Upper lobe of right lung (tissue), 1 donor: ENCODE results near the gene BNIP3. TPM values are rescaled to one million over a fixed set of nuclear protein-coding genes. Genes with fewer than 3 reads are reported as not detected.

Source experiments
- ATAC-seq: fragments of 200-7000 bp; cut with Tn5 transposase; one replicate; pipeline ENCODE4 v1.9.1; 2020; ENCODE audit warnings: mild to moderate bottlenecking, moderate library complexity
- DNase-seq: peaks from one replicate; pipeline ENCODE4 v3.0.0-alpha.2; 2020
- H3K27ac ChIP-seq: fragments of 200-600 bp; one replicate; pipeline ENCODE4 v1.8.0; 2022
- H3K27me3 ChIP-seq: fragments of 200-600 bp; one replicate; pipeline ENCODE4 v1.8.0; 2022; ENCODE audit warnings: mild to moderate bottlenecking
- H3K36me3 ChIP-seq: fragments of 200-600 bp; one replicate; pipeline ENCODE4 v1.8.0; 2022
- H3K4me1 ChIP-seq: fragments of 200-600 bp; one replicate; pipeline ENCODE4 v1.8.0; 2022
- H3K4me3 ChIP-seq: fragments of 200-600 bp; one replicate; pipeline ENCODE4 v1.8.0; 2022; ENCODE audit warnings: mild to moderate bottlenecking
- H3K9me3 ChIP-seq: fragments of 200-600 bp; one replicate; pipeline ENCODE4 v1.8.0; 2022
- CTCF ChIP-seq: fragments of 200-600 bp; IDR thresholded peaks from one replicate; pipeline ENCODE4 v1.8.0; 2022; ENCODE audit warnings: antibody characterized with exemption
- intact Hi-C: fragments of 100-400 bp; cut with DNase I; formaldehyde crosslinking; loops from one replicate; pipeline ENCODE4 v1.11.0; 2022
- total RNA-seq: library from RNA; stranded (reverse); fragmentation: NEBNext Ultra II Directional; extraction: Animal tissue kit (Norgen Biotek cat#: 25700); gene quantifications from one replicate; pipeline ENCODE4 v1.2.1, GENCODE V29; 2021
- donor health status: DM: no; HTN: yes; CAD: no; lungs with severe emphysema.

The BNIP3 gene
- total RNA-seq, 1 donor from 2014 or later: 38.2 TPM

GRCh38 chr10:132001238-132001972 lies 19.7 kb upstream of the BNIP3 start:
- ATAC-seq (peak; percentile 47), DNase-seq (peak; percentile 79)
- no peaks in the 10 kb centered on the region for H3K9me3 ChIP-seq
- TF ChIP-seq CTCF: no peak
- H3K27me3 ChIP-seq: no peaks in the 10 kb centered on the region
- H3K4me1 ChIP-seq: peaks cover 30% of the 10 kb centered on the region
- no peaks in the 10 kb centered on the region for H3K36me3 ChIP-seq
- H3K27ac ChIP-seq: no peak overlapping the region
- no peak overlapping the region for H3K4me3 ChIP-seq
- intact Hi-C loops: no loop called here

- H3K27me3 ChIP-seq: no peaks in the 10 kb centered on the region
- DNase-seq (no peak), ATAC-seq (no peak)
- H3K4me3 ChIP-seq: no peak overlapping the region
- H3K9me3 ChIP-seq: no peaks in the 10 kb centered on the region
- H3K36me3 ChIP-seq: no peaks in the 10 kb centered on the region
- H3K27ac ChIP-seq: peak overlapping the region; percentile 93
- no peak for TF ChIP-seq CTCF
- intact Hi-C loops: no loop called here
- peaks cover 33% of the 10 kb centered on the region for H3K4me1 ChIP-seq
Observed at GRCh38 chr10:131998845-131999681, 17.3 kb upstream of the BNIP3 start.

- Histone ChIP-seq H3K4me3 (no peak overlapping the region), H3K27ac (peak overlapping the region; percentile 93), H3K36me3 (no peaks in the 10 kb centered on the region), H3K27me3 (no peaks in the 10 kb centered on the region), H3K4me1 (peaks cover 33% of the 10 kb centered on the region), H3K9me3 (no peaks in the 10 kb centered on the region)
- intact Hi-C loops: no loop called here
- ATAC-seq (no peak), DNase-seq (no peak)
- TF ChIP-seq CTCF: no peak
Observed at GRCh38 chr10:131998050-131998844, 16.5 kb upstream of the BNIP3 start.

- intact Hi-C loops: no loop called here
- Histone ChIP-seq H3K4me1 (peaks cover 33% of the 10 kb centered on the region), H3K36me3 (no peaks in the 10 kb centered on the region), H3K27ac (peak overlapping the region; percentile 93), H3K9me3 (no peaks in the 10 kb centered on the region), H3K4me3 (peak overlapping the region; percentile 2), H3K27me3 (no peaks in the 10 kb centered on the region)
- TF ChIP-seq CTCF: no peak
- DNase-seq: peak; percentile 92
- ATAC-seq: peak; percentile 89
Observed at GRCh38 chr10:131997366-131998049, 15.8 kb upstream of the BNIP3 start.
